K562 (cell line): Measurements from ENCODE around the gene NPDC1. TPM values are rescaled to one million over a fixed set of nuclear protein-coding genes. Genes with fewer than 3 reads are reported as not detected.
A peak's percentile ranks its signal among the peaks of the same experiment; 100 is the strongest.

Experiments used
- ERF ChIP-seq: fragments of 450-650 bp; formaldehyde crosslinking; IDR thresholded peaks from 2 replicates; pipeline ENCODE4 v1.4.0; 2020; ENCODE audit warnings: mild to moderate bottlenecking, mixed read lengths
- EWSR1 ChIP-seq: fragments of 450-650 bp; IDR thresholded peaks from 2 replicates; pipeline ENCODE4 v1.6.1; 2018; ENCODE audit warnings: borderline replicate concordance, mild to moderate bottlenecking, low read depth, moderate library complexity; ENCODE audit not compliant: partially characterized antibody
- HNRNPL ChIP-seq: fragments of 200-400 bp; formaldehyde crosslinking; IDR thresholded peaks from 2 replicates; pipeline ENCODE4 v1.6.1; 2017; ENCODE audit warnings: low read depth, mild to moderate bottlenecking, low read length
- MAZ ChIP-seq, 2 experiments: fragments of 450-650 bp in 1 of 2; sonication (generic) in 1 of 2; formaldehyde crosslinking; IDR thresholded peaks in 1 of 2; conservative IDR thresholded peaks in 1 of 2; 2 replicates each; pipeline versions ENCODE4 v1.4.0 to v1.5.0; 2020; ENCODE audit warnings: mild to moderate bottlenecking in 1 of 2, missing genetic modification reagents in 1 of 2
- NFE2L1 ChIP-seq: fragments of 450-650 bp; IDR thresholded peaks from 2 replicates; pipeline ENCODE4 v1.6.1; 2016; ENCODE audit warnings: missing genetic modification characterization, low read depth, mild to moderate bottlenecking, missing compliant biosample characterization, moderate library complexity, borderline replicate concordance
- NFIX ChIP-seq: fragments of 250-450 bp; sonication (Bioruptor Pico); IDR thresholded peaks from 2 replicates; pipeline ENCODE4 v1.4.0; 2020; ENCODE audit warnings: low read depth, mild to moderate bottlenecking, moderate library complexity
- NR2C2 ChIP-seq, 2 experiments: fragments of 200-800 bp in 1 of 2; sonication (Bioruptor generic) in 1 of 2; sonication (generic) in 1 of 2; formaldehyde crosslinking in 1 of 2; IDR thresholded peaks; 2 replicates each; pipeline versions ENCODE4 v1.6.1 to v1.8.0; 2016 to 2022; ENCODE audit warnings: mild to moderate bottlenecking in 1 of 2, missing compliant biosample characterization in 1 of 2, missing genetic modification characterization in 1 of 2, missing genetic modification reagents in 1 of 2
- POLR2H ChIP-seq: IDR thresholded peaks from 2 replicates; pipeline ENCODE4 v1.6.1; 2016; ENCODE audit warnings: missing genetic modification characterization, low read depth, mild to moderate bottlenecking, control low read depth, missing compliant biosample characterization, moderate library complexity
- RB1 ChIP-seq: fragments of 450-650 bp; IDR thresholded peaks from 2 replicates; pipeline ENCODE4 v1.6.1; 2017; ENCODE audit warnings: low read depth, mild to moderate bottlenecking
- SRF ChIP-seq, 2 experiments: fragments of 250-450, 450-650 bp in 1 of 2; sonication (Bioruptor Pico) in 1 of 2; sonication (generic) in 1 of 2; formaldehyde crosslinking; IDR thresholded peaks; 2 replicates each; pipeline versions ENCODE4 v1.5.0 to v1.5.1; 2020 to 2022; ENCODE audit warnings: mild to moderate bottlenecking in 1 of 2, missing genetic modification reagents in 1 of 2
- polyA plus RNA-seq, 8 experiments: library from polyadenylated mRNA; depleted of rRNA in 4 of 8; stranded (reverse) in 5 of 8; unstranded in 3 of 8; fragments of >200 nt; fragmentation: Nextera tagmentation in 2 of 8; fragmentation: Illumina TruSeq in 1 of 8; extraction: Ambion mirVana in 2 of 8; extraction: Trizol in 1 of 8; gene quantifications; 2 replicates each; pipeline versions ENCODE4 v1.2.1 to v1.2.3, GENCODE V29; 2011 to 2014; ENCODE audit warnings: inconsistent platforms in 1 of 8, missing spikeins in 1 of 8
- total RNA-seq, 7 experiments: library from RNA; depleted of rRNA in 6 of 7; stranded (reverse); fragments of >200 nt in 6 of 7; fragmentation: Illumina TruSeq in 2 of 7; extraction: Trizol in 2 of 7; gene quantifications; 2 replicates each; pipeline versions ENCODE4 v1.2.1 to v1.2.3, GENCODE V29; 2011 to 2021; ENCODE audit warnings: low replicate concordance in 1 of 7
- TF ChIP-seq, protein P1 (sequence below): fragments of 450-650 bp; formaldehyde crosslinking; IDR thresholded peaks from 2 replicates; pipeline ENCODE4 v1.4.0; 2020; ENCODE audit warnings: mild to moderate bottlenecking, moderate library complexity
- TF ChIP-seq, protein P2 (sequence below): fragments of 250-450 bp; sonication (Bioruptor Pico); IDR thresholded peaks from 2 replicates; pipeline ENCODE4 v1.5.0; 2020; ENCODE audit warnings: mild to moderate bottlenecking, borderline replicate concordance
- TF ChIP-seq, protein P3 (sequence below): sonication (generic); formaldehyde crosslinking; IDR thresholded peaks from 2 replicates; pipeline ENCODE4 v1.8.0; 2022; ENCODE audit warnings: missing genetic modification reagents, mild to moderate bottlenecking, borderline replicate concordance
- TF ChIP-seq, protein P4 (sequence below): fragments of 450-650 bp; formaldehyde crosslinking; IDR thresholded peaks from 2 replicates; pipeline ENCODE4 v1.4.0; 2020; ENCODE audit warnings: mild to moderate bottlenecking, moderate library complexity
- TF ChIP-seq, protein P5 (sequence below): sonication (generic); formaldehyde crosslinking; IDR thresholded peaks from 2 replicates; pipeline ENCODE4 v1.8.0; 2022; ENCODE audit warnings: mild to moderate bottlenecking, missing genetic modification reagents

The NPDC1 gene
- total and polyA plus RNA-seq, 9 of the 15 experiments (the other 6 are each of a cell fraction or from before 2014, with no cell fraction given) = 0.06 to 2.1 (median 0.53) TPM; not detected in 3

DNA sequence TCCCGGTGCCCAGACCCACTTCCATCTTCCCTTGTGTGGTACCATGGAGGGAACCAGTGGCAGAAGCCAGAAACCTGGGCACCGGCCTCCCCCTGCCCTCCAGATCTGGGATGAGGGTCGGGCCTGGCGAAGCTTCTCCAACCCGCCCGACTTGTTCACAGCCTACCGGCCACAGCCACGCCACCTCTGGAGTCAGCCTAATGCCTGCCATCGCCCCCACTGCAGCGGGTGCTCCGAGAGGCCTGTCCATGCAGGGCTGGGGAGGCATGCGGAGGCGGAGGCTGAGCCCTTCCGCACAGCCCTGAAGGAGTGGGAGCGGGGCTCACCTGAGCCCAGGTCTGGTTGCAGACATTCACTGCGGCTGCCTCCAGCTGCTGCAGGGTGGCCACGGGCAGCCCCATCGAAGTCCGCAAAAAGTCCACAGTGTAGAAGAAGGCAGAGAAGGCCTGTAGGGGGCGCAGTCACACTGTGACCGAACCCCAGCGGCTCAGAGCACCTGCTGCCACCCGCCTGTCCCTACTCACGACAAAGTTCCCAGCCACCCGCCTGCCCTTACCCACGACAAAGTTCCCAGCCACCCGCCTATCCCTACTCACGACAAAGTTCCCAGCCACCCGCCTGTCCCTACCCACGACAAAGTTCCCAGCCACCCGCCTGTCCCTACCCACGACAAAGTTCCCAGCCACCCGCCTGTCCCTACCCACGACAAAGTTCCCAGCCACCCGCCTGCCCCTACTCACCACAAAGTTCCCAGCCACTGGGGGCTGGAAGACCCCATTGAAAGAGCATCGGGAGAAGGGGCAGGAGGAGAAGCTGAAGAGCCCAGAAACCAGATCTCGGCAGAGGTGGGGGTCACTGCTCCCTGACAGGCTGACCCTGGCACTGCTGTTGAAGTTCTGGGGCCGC is 3.8 kb upstream of the NPDC1 start (continued):
- TF ChIP-seq HNRNPL = no peak
- TF ChIP-seq, protein P1, sequence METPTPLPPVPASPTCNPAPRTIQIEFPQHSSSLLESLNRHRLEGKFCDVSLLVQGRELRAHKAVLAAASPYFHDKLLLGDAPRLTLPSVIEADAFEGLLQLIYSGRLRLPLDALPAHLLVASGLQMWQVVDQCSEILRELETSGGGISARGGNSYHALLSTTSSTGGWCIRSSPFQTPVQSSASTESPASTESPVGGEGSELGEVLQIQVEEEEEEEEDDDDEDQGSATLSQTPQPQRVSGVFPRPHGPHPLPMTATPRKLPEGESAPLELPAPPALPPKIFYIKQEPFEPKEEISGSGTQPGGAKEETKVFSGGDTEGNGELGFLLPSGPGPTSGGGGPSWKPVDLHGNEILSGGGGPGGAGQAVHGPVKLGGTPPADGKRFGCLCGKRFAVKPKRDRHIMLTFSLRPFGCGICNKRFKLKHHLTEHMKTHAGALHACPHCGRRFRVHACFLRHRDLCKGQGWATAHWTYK (CRISPR knock-in tag) = no peak
- TF ChIP-seq EWSR1 = no peak
- TF ChIP-seq ERF (CRISPR knock-in tag) = no peak
- TF ChIP-seq, protein P2, sequence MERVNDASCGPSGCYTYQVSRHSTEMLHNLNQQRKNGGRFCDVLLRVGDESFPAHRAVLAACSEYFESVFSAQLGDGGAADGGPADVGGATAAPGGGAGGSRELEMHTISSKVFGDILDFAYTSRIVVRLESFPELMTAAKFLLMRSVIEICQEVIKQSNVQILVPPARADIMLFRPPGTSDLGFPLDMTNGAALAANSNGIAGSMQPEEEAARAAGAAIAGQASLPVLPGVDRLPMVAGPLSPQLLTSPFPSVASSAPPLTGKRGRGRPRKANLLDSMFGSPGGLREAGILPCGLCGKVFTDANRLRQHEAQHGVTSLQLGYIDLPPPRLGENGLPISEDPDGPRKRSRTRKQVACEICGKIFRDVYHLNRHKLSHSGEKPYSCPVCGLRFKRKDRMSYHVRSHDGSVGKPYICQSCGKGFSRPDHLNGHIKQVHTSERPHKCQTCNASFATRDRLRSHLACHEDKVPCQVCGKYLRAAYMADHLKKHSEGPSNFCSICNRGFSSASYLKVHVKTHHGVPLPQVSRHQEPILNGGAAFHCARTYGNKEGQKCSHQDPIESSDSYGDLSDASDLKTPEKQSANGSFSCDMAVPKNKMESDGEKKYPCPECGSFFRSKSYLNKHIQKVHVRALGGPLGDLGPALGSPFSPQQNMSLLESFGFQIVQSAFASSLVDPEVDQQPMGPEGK (CRISPR knock-in tag) = no peak
- TF ChIP-seq SRF (CRISPR knock-in tag; IDR thresholded peaks at IDR 0.05) = peak in 1 of 2 experiments; percentile 28; a peak in 1 of 4 replicates
- TF ChIP-seq, protein P3, sequence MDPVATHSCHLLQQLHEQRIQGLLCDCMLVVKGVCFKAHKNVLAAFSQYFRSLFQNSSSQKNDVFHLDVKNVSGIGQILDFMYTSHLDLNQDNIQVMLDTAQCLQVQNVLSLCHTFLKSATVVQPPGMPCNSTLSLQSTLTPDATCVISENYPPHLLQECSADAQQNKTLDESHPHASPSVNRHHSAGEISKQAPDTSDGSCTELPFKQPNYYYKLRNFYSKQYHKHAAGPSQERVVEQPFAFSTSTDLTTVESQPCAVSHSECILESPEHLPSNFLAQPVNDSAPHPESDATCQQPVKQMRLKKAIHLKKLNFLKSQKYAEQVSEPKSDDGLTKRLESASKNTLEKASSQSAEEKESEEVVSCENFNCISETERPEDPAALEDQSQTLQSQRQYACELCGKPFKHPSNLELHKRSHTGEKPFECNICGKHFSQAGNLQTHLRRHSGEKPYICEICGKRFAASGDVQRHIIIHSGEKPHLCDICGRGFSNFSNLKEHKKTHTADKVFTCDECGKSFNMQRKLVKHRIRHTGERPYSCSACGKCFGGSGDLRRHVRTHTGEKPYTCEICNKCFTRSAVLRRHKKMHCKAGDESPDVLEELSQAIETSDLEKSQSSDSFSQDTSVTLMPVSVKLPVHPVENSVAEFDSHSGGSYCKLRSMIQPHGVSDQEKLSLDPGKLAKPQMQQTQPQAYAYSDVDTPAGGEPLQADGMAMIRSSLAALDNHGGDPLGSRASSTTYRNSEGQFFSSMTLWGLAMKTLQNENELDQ (CRISPR knock-in tag) = no peak
- TF ChIP-seq POLR2H = no peak
- TF ChIP-seq, protein P4, sequence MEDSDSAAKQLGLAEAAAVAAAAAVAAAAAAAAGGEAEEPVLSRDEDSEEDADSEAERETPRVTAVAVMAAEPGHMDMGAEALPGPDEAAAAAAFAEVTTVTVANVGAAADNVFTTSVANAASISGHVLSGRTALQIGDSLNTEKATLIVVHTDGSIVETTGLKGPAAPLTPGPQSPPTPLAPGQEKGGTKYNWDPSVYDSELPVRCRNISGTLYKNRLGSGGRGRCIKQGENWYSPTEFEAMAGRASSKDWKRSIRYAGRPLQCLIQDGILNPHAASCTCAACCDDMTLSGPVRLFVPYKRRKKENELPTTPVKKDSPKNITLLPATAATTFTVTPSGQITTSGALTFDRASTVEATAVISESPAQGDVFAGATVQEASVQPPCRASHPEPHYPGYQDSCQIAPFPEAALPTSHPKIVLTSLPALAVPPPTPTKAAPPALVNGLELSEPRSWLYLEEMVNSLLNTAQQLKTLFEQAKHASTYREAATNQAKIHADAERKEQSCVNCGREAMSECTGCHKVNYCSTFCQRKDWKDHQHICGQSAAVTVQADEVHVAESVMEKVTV (CRISPR knock-in tag) = no peak
- TF ChIP-seq NFE2L1 (tag) = no peak
- TF ChIP-seq, protein P5, sequence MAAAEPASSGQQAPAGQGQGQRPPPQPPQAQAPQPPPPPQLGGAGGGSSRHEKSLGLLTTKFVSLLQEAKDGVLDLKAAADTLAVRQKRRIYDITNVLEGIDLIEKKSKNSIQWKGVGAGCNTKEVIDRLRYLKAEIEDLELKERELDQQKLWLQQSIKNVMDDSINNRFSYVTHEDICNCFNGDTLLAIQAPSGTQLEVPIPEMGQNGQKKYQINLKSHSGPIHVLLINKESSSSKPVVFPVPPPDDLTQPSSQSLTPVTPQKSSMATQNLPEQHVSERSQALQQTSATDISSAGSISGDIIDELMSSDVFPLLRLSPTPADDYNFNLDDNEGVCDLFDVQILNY (CRISPR knock-in tag) = no peak
- TF ChIP-seq RB1 = peak; percentile 35; the same call in 1 of the 2 replicates
- 0 out of 4 replicates have a peak, but pooled peaks of 1 of the 2 experiments have one; percentile 19 for TF ChIP-seq MAZ (CRISPR knock-in tag; conservative IDR thresholded peaks at IDR 0.05 in 1 of 2, IDR thresholded peaks at IDR 0.05 in 1 of 2)
- no peak for TF ChIP-seq NFIX (CRISPR knock-in tag)
- no peak for TF ChIP-seq NR2C2 (CRISPR knock-in tag; IDR thresholded peaks at IDR 0.05)
- no peak for TF ChIP-seq NR2C2 (tag; IDR thresholded peaks at IDR 0.05)
